ENCODE results near the gene TOMM6.

TOMM6 gene

DNA sequence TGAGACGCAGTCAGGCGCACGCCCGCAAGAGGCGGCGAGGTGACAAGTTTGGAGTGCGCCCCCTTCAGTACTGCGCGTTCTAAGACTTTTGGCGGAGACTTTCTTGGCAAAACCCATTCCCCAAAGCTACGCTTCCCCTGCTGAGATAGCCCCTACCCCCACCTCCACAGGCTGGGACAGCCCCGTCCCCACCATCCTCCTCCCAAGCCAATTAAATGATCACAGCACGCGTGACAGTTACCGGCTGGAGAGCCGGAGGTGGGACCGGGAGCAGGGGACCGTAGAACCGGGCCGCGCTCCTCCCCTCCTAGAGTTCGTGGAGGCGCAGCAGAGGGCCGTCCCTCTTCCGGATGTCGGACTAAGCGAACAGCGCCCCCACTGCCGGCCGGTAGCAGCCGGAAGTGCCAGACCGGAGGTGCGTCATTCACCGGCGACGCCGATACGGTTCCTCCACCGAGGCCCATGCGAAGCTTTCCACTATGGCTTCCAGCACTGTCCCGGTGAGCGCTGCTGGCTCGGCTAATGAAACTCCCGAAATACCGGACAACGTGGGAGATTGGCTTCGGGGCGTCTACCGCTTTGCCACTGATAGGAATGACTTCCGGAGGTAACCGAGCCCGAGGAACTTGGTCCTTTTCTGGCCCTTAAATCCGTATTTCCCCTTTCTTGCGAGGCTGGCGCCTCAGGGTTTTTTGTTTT is at the start of gene TOMM6:
Gene TOMM6 (plus strand): TSS at position 476 of the 699 bp plus-strand sequence. CDS start 4 bp downstream, at position 480.
- DNase-seq (ENCODE audit: low read depth in 1 of 2, low spot score in 1 of 2) = peak; percentile 94

DNA sequence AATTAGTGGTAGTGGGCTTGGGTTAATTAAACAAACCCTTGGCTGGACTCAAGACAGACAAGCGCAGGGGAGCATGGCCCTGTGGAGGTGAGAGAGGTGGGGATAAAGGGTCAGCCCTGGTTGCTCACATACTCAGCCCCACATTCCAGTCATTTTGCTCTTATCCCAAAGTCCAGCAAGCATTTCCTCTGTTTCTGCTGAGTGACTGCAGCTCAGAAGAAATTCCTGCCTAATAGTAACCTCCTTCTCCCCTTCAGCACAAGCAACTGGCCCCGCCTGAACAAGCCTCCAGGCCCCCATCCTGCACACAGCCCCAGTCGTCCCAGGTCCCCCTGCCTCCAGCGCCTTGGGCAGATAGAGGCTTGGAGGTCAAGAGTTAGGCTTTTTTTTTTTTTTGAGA is 48.5 kb upstream of the TOMM6 start:
- DNase-seq (ENCODE audit: low read depth in 1 of 2, low spot score in 1 of 2) = no peak

DNA sequence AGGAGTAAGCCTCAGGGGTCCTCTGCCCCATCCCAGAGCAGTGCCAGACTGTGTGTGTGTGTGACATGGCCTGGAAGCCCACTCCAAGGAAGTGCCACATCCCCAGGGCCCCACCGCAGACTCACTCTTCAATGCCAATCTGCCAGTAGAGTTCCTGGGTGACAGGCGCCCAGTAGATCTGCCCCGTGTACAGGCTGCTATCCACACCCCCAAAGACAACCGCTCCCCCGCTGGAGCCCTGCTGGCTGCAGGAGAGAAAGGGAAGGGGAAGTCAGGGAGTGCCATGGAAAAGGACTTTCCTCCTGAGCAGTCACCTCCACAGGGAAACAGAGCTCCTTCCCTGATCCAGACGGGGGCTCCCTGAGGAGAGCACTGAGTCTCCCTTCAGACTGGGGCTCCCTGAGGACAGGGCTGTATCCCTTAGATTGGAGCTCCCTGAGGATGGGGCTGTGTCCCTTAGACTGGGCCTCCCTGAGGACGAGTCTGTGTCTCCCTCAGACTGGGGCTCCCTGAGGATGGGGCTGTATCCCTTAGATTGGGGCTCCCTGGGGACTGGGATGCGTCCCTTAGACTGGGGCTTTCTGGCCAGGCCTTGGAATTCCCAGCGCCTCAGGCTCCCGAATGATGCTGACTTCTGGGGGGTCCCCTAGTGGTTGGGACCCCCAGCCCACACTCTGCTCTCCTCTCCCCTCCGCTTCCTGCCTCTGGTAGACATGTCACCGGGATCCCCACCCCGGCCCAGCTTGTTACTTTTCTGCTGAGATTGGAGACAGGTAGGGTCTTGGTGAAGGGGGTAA is 46.9 kb upstream of the TOMM6 start:
- no peak for DNase-seq (ENCODE audit: low read depth in 1 of 2, low spot score in 1 of 2)

DNA sequence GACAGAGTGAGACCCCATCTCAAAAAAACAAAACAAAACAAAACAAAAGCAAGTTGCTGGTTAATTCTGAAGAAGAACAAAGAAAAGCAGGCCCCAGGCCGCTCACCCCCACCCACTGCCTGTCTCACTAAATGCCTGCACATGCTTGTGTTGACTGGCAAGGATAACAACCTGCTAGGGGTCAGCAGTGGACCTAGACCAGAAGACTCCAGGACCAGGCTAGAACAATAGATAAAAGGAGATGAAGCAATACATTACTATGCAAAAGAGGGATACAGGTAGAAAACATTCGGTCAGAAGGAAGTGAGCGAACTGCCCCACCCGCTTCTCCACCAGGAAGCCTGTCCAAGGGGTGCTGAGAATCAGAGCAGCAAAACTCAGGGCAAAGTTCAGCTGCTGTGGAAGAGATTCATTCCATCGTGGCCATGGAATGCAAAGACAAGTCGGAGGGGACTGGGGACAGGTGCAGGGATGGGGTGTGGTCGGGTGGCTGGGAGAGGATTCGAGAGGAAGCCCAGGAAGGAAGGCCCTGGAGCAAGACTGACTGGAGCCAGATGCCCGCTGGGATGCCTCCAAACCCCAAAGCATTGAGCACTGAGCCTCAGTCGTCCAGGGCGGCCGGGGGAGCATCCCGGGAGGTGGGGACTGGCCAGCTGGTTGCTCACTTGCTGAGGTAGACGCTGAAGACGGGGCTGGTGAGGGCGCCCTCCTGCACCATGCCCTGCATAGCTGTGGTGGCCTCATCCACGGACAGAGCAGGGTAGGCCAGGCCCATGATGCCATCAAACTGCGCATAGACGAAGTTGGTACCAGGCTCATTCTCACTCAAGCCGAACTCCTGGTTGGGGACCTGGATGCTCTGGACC is 45.6 kb upstream of the TOMM6 start:
- no peak for DNase-seq (ENCODE audit: low read depth in 1 of 2, low spot score in 1 of 2)

DNA sequence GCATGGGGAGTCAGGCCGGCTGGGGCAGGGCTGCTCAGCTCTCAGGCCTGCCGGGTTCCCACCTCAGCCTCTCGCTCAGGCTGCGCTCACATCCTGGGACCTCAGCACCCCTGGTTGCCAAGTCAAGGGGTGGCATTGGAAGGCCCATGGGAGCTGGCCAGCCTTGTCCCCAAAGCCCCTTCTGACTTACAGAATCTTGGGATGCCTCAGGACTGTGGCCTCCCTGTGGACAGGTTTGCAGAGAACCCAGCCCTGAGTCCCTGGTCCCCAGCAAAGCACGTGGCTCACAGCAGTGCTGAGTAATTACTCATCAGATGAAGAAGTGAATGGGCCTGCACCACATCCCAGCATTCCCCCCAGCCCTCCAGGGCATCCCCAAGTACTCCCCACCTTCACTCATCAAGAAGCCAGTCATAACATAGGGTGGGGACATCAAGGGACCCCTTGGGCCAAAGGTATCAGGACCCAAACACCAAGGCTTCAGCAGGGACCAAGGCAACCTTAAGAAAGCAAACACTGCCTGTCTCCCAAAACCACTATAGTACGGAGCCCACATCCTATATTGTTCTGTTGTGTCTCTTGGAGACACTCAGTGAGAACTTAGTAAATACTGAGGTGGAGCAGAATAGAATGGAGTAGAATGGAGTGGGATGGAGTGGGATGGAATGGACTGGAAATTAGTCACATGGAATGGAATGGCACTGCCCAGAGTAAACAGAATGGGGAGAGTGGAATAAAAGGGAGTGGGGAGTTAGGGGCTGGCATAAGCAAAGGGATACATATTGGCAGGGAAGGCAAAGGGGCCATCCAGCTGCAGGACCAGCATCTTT is 43.9 kb upstream of the TOMM6 start:
- DNase-seq (ENCODE audit: low read depth in 1 of 2, low spot score in 1 of 2) = no peak

DNA sequence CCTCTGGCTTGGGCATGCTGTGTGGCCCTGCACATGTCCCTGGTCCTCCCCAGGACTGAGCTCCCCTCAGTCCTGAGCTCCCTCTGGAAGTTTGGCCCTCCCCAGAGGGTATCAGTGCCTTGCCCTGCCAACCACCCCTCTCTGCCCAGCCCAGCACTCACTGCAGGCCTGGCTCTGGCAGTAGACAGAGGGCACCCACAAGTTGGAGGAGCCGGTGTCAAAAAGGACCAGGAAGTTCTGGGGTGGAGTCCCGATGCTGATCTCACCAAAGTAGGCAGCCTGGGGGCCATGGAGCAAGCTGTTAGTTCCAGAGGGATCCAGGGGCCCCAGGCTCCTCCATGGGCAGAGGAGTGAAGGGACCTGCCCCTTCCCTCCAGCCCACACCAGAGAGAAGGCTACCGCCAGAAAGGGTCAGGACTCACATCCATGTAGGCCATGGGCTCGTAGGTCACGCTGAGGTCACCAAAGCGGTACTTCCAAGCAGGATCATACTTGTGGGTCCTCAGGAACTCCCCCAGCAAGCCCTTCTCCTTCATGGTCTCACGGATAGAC is 43.2 kb upstream of the TOMM6 start:
- no peak for DNase-seq (ENCODE audit: low read depth in 1 of 2, low spot score in 1 of 2)

DNA sequence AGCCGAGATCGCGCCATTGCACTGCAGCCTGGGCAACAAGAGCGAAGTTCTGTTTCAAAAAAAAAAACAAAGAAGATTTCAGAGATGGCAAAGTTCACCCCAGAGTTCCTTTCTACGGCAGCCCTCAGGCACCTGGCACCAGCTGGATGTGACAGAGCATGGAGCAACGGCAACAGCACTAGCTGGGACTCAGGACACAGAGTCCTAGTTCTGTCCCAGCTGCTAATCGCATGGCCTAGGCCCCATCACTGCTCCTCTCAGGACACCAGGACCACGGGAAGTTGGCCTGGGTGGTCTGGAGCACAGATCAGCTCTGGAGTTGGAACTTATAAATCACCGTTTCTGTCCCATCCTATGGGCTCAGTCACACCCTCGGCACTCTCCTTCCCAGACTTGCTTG is 41.4 kb upstream of the TOMM6 start:
- no peak for DNase-seq (ENCODE audit: low read depth in 1 of 2, low spot score in 1 of 2)

DNA sequence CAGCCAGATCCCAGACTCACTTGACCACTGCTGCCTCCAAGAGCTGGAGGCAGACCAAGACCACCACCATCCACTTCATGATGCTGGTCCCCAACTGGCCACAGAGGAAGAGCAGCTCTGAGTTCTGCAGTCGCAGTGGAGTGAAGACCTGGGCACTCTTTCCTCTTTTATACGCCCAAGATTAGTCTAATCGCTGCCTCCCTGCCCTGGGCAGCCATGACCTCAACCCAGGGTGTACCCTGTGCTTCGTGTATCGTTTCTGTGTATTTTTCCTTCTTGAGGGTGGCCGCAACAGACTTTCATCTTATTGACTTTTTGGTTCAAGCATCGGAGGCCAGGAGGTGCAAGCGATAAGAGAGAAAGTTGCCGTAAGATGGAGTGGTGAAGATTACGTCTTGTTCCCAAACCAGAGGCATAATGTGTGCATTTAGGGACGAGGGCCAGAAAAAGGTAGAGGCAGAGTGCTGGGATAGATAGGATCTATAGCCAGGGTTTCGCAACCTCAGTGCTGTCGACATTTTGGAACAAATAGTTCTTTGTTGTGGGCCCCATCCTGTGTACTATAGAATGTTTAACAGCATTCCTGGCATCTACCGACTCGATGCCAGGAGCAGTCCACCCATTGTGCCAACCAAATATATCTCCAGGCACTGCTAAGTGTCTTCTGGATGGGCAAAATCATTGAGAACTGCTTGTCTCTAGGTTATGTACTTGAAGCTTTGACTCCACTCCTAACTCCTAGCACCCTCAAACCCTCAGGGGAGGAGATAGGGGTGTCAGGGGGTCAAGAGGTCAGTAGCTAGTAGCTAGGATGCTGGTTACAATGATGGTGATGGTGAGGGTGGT is 40.0 kb upstream of the TOMM6 start, which contains the start of gene PGC:
Gene PGC (minus strand): TSS at position 142 of the 846 bp plus-strand sequence. CDS start 63 bp downstream, at position 79.
- DNase-seq (ENCODE audit: low read depth in 1 of 2, low spot score in 1 of 2) = no peak

DNA sequence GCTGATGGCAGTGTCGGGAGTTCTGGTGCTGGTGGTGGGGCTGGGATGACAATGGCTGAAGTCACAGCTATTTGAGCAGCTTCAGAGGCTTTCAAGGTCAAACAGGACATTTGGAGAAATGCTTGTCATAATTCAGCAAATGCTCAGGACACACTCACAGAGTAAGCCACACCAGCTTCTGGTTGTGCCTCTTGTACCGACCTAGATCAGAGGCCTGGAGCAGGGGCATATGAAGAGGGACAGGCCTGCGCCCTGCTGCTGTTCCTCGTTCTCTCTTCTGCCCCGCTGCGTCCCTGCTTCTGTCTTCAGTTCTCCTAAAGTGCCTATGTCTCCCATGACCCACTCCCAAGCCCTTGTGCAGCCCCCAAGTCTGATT is 39.4 kb upstream of the TOMM6 start:
- DNase-seq (ENCODE audit: low read depth in 1 of 2, low spot score in 1 of 2) = no peak

DNA sequence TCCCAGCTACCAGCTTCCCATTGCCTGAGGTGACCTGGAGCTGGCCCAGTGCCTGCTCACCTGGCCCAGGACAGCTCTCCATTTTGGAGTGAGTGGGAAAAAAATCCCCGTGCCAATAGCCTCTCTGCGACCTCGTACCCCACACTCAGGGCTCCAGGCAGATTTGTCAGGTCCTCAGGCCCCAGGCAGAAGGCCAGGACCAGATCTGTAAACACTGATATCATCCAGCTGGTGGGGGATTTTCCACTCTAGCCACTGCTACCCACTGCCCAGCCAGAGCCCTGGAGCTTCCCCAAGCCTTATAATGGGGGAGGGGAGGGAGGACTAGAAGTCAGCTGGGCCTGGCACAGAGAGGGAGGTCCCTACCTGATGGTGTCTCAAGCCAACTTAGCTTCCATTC is 39.0 kb upstream of the TOMM6 start:
- DNase-seq (ENCODE audit: low read depth in 1 of 2, low spot score in 1 of 2) = no peak

DNA sequence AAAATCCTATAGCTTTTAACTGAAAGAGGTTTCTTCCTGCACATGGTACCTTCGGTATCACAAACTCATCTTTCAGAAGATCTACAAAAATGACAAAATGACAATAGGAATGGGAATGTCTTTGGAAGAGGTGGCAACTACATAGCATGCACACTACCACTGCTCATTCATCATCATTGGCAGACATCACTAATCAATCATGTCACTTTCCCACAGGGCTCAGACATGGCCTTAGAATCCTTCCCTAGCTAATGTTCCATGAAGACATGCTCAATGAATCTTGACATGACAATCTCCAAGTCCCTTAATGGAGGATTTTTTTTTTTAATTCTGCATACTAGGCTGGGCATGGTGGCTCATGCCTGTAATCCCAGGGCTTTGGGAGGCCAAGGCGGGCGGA is 37.1 kb upstream of the TOMM6 start:
- no peak for DNase-seq (ENCODE audit: low read depth in 1 of 2, low spot score in 1 of 2)

DNA sequence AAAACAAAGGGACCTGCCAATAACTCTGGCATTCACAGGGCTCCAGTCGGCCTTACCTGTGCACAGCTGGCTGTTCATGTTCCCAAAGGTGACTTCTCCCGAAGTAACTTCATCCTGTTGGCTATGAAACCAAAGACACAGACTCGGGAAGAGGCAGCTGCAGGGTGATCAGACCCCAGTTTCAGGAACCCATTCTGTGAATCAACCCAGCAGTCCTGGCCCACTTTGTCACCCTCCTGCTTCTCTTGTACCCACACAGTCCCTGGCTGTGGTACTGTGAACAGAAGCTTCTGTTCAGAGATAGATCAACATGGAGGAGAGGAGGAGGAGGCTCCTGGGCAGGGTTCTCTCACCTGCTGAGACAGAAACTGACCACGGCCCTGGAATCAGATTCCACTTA is 31.6 kb upstream of the TOMM6 start:
- DNase-seq (ENCODE audit: low read depth in 1 of 2, low spot score in 1 of 2) = no peak

DNA sequence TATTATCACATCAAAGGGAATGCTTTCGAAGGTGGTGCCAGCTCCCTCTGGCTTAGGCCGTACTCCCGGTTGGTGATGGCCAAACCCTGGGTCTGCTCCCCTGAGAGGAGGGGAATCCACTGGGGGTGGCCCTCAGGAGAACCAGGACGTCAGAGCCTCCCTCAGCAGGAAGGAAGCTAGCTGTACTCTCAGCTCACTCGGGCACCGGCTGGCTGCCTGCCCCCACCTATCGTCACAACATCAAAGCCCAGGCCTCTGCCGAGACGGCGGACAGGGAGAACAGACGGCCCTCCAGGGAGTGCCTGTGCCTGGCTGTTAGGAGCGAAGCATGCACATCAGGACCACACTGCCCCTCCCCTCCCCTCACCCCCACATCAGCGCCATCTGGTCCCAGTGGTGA is 31.1 kb upstream of the TOMM6 start:
- no peak for DNase-seq (ENCODE audit: low read depth in 1 of 2, low spot score in 1 of 2)

DNA sequence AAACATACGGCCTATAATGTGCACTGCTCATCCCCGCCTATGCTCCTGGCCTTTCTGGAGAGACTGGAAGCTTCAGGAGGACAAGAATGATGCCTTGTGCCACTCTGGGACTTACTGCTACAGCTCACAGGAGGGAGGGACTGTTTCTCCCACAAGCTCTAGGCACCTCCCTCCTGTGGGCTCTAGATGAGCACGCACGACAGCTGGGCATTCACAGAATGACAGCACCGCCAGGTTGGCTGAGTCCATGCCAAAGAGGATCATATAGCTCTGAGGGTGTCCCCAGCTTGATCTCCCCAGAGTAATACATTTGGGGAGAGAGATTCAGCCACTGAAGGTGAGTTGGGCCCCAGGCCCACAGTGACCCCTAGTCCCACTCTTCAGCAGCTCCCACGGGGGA is 30.2 kb upstream of the TOMM6 start:
- DNase-seq (ENCODE audit: low read depth in 1 of 2, low spot score in 1 of 2) = no peak

DNA sequence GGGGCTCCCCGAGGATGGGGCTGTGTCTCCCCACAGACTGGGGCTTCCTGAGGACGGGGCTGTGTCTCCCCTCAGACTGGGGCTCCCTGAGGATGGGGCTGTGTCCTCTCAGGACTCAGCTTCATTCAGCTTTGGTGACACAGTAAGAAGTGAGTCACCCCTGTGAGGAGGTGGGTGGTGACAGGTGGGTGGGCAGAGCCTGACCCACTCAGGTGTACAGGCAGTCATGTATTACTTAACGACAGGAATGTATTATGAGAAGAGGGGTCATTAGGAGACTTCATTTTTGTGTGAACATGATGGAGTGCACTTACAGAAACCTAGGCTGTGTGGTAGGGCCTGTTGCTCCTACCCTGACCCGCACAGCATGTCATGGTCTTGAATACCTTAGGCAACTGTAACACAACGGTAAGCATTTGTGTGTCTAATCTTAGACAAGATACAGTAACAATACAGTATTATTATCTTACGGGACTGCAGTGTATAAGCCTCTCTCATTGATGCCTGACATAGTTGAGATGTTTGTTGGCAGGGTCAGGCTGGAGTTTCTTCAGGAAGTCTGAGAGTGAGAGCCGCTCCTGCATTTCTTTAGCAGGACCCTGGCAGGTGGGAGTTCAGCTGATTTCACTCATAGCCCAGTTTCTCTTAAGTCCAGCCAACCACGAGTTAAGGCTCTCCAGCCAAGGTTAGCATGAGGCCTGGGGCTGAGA is 29.4 kb upstream of the TOMM6 start:
- DNase-seq (ENCODE audit: low read depth in 1 of 2, low spot score in 1 of 2) = no peak

DNA sequence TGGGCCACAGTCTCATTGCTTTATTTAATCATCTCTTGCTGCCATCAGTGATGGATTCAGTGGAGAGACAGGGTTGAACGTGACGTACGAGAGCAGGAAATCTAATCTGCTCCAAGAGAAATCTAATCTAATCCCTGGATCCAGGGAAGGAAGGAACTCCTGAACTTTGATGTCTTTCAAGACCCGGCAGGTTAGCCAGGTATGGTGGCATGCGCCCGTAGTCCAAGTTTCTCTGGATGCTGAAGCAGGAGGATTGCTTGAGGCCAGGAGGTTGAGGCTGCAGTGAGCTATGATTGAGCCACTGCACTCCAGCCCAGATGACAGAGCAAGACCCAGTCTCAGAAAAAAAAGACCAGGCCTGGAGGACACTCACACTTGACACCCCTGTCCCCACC is 28.9 kb upstream of the TOMM6 start:
- DNase-seq (ENCODE audit: low read depth in 1 of 2, low spot score in 1 of 2) = no peak

DNA sequence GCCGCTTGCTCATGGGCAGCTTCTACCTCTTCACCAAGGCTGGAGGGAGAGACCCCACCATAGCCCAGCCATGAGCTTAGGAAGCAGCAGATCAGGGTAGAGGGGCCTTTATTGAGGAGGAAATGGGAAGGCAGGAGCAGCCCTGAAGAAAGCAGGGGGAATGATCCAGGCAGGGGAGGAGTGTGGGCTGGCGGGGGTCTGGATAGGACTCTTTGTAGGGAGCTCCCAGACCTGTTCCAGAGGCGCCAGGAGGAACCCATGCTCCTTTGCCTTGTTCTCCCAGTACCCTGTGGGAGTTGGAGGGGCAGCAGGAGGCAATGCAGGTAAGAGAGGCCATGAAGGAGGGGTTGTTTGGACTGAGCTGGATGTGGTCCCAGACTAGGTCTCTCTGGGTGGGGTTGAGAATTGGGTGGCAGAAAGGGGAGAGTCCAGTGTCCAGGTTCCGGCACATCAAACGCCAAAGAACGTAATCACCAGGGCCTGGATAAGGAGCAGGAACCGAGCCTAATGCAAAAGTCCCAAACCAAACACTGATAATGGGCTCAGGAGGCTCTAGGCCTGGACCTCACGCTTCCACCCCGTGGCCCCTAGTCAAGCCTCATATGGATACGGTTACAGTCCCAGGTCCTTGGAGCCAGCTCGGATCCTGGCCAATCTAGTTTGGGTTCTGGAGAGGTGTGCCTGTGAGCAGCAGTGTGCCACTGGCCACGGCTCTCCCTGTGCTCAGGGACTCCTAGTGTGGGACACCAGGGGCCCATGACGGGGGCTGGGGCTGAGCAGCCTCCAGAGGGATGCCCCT is 28.2 kb upstream of the TOMM6 start:
- no peak for DNase-seq (ENCODE audit: low read depth in 1 of 2, low spot score in 1 of 2)

DNA sequence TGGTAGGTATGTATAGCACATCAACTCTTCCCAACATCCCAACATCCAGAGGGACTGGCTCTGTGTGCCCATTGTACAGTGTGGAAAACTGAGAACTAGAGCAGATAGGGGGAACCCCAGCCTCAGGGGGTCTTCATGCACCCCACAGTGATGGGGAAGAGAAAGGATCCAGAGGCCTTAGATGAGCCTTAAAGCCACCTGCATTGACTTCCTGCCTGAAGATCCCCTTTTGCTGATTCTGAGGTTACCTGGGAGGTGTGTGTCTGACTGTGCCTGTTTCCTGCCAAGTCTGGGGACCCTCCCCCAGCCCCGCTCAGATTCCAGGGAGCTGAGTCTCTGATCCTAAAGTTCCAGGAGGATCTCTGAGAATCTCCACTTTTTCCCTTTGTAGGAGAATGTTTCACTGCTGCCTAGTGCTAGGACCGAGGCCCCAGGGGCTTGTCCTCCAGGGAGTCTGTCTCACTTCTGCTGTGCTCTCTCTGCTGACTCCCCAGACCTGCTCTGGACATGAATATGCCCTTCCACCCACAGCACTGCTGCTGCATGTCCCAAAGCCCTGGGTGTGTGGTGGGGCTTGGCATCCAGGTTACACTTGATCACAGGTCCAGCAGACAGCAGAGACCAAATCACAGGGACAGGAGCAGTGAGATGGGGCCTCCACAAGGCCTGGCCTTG is 27.5 kb upstream of the TOMM6 start:
- DNase-seq (ENCODE audit: low read depth in 1 of 2, low spot score in 1 of 2) = no peak

Data from activated CD4-positive, alpha-beta T cell treated with anti-CD3 and anti-CD28 coated beads, Interleukin-2, amount 50 U/mL, for 24 hours (primary cell).